HEK293 (cell line): ENCODE data around the gene MAGI2.

Experiments
- FEZF1 ChIP-seq: fragments of 450-650 bp; formaldehyde crosslinking; IDR thresholded peaks from 2 replicates; pipeline ENCODE4 v1.5.1; 2016; ENCODE audit warnings: missing biosample characterization, missing genetic modification characterization
- GLI4 ChIP-seq: fragments of 450-650 bp; formaldehyde crosslinking; IDR thresholded peaks from 2 replicates; pipeline ENCODE4 v1.5.1; 2016; ENCODE audit warnings: missing biosample characterization, missing genetic modification characterization
- YY1 ChIP-seq: fragments of 450-650 bp; formaldehyde crosslinking; IDR thresholded peaks from 2 replicates; pipeline ENCODE4 v1.5.1; 2018; ENCODE audit warnings: missing biosample characterization, missing genetic modification characterization
- ZEB2 ChIP-seq: fragments of 450-650 bp; formaldehyde crosslinking; IDR thresholded peaks from 2 replicates; pipeline ENCODE4 v1.5.1; 2016; ENCODE audit warnings: missing biosample characterization, missing genetic modification characterization
- ZNF112 ChIP-seq: fragments of 450-650 bp; formaldehyde crosslinking; IDR thresholded peaks from 2 replicates; pipeline ENCODE4 v1.5.0; 2017; ENCODE audit warnings: missing biosample characterization, missing genetic modification characterization
- ZNF174 ChIP-seq: fragments of 450-650 bp; formaldehyde crosslinking; IDR thresholded peaks from 2 replicates; pipeline ENCODE4 v1.5.0; 2017; ENCODE audit warnings: missing biosample characterization, mild to moderate bottlenecking, missing genetic modification characterization
- TF ChIP-seq, protein P1 (sequence below): fragments of 450-650 bp; formaldehyde crosslinking; IDR thresholded peaks from 2 replicates; pipeline ENCODE4 v1.5.1; 2016; ENCODE audit warnings: missing biosample characterization, missing genetic modification characterization
- TF ChIP-seq, protein P2 (sequence below): fragments of 450-650 bp; formaldehyde crosslinking; IDR thresholded peaks from 2 replicates; pipeline ENCODE4 v1.5.1; 2016; ENCODE audit warnings: missing biosample characterization, missing genetic modification characterization

DNA sequence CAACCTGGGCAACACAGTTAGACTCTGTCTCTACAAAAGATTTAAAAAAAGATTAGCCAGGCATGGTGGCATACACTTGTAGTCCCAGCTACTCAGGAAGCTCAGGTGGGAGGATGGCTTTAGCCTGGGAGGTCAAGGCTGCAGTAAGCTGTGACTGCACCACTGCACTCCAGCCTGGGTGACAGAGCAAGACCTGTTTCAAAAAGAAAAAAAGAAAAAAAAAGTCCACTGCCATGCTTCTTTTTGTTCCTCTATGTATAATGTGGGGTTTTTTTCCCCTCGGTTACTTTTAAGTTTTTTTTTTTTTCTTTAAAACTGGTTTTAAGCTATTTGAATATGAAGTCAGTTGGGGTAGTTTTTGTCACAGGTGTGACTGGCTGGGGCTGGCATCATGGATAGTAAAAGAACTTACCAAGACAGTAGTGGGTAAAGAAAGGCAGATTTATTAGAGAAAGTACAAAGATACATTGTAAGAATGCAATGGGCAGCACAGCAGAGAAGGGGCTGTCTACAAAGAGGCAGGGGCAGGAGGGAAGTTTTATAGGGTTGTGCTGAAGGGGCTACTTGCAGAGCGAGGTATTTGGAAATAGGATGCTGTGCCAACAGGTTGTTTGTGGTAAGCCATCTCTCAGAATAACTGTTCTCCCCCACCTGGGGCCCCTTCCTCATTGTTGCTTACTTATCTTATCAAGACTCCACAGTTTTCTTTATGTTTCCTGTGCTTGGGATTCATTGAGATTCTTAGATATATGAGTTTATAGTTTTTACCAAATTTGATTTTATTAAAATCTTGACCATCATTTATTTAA, 1477.6 kb downstream of the MAGI2 start:
- TF ChIP-seq, protein P1, sequence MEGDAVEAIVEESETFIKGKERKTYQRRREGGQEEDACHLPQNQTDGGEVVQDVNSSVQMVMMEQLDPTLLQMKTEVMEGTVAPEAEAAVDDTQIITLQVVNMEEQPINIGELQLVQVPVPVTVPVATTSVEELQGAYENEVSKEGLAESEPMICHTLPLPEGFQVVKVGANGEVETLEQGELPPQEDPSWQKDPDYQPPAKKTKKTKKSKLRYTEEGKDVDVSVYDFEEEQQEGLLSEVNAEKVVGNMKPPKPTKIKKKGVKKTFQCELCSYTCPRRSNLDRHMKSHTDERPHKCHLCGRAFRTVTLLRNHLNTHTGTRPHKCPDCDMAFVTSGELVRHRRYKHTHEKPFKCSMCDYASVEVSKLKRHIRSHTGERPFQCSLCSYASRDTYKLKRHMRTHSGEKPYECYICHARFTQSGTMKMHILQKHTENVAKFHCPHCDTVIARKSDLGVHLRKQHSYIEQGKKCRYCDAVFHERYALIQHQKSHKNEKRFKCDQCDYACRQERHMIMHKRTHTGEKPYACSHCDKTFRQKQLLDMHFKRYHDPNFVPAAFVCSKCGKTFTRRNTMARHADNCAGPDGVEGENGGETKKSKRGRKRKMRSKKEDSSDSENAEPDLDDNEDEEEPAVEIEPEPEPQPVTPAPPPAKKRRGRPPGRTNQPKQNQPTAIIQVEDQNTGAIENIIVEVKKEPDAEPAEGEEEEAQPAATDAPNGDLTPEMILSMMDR = no peak
- TF ChIP-seq GLI4 (tag by site-specific recombination) (no peak), ZNF112 (tag by site-specific recombination) (no peak), ZNF174 (tag by site-specific recombination) (no peak), YY1 (no peak), FEZF1 (tag by site-specific recombination) (no peak), ZEB2 (no peak)
- TF ChIP-seq, protein P2, sequence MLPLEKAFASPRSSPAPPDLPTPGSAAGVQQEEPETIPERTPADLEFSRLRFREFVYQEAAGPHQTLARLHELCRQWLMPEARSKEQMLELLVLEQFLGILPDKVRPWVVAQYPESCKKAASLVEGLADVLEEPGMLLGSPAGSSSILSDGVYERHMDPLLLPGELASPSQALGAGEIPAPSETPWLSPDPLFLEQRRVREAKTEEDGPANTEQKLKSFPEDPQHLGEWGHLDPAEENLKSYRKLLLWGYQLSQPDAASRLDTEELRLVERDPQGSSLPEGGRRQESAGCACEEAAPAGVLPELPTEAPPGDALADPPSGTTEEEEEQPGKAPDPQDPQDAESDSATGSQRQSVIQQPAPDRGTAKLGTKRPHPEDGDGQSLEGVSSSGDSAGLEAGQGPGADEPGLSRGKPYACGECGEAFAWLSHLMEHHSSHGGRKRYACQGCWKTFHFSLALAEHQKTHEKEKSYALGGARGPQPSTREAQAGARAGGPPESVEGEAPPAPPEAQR = no peak
